DND-41 (cell line): ENCODE data around the gene SORBS1.

Source experiments
- ATAC-seq: fragments of 200-7000 bp; cut with Tn5 transposase; 3 replicates; pipeline ENCODE4 v1.9.1; 2021; ENCODE audit warnings: low read depth; ENCODE audit not compliant: insufficient read depth
- DNase-seq: peaks from one replicate; pipeline ENCODE4 v3.0.0-alpha.2; 2020
- H2AFZ ChIP-seq: 2 replicates; pipeline ENCODE4 v1.6.0; 2012; ENCODE audit warnings: low read depth, low read length
- H3K27ac ChIP-seq: 2 replicates; pipeline ENCODE4 v1.5.1; 2012; ENCODE audit warnings: low read length, inconsistent platforms
- H3K27me3 ChIP-seq: fragments of 200-600 bp; sonication (generic); 2 replicates; pipeline ENCODE4 v1.6.0; 2012; ENCODE audit warnings: low read length, mild to moderate bottlenecking, inconsistent platforms; ENCODE audit not compliant: insufficient read depth, poor library complexity
- H3K36me3 ChIP-seq: 2 replicates; pipeline ENCODE4 v1.5.1; 2012; ENCODE audit warnings: low read length, inconsistent platforms; ENCODE audit not compliant: insufficient read depth
- H3K4me1 ChIP-seq: 2 replicates; pipeline ENCODE4 v1.5.1; 2012; ENCODE audit warnings: mild to moderate bottlenecking, low read length; ENCODE audit not compliant: insufficient read depth
- H3K4me2 ChIP-seq: 2 replicates; pipeline ENCODE4 v1.6.0; 2012; ENCODE audit warnings: mild to moderate bottlenecking, moderate library complexity, low read length, inconsistent platforms; ENCODE audit not compliant: insufficient read depth
- H3K4me3 ChIP-seq, 2 experiments: fragments of 200-600 bp in 1 of 2; shearing (Covaris generic) in 1 of 2; 2 replicates each; pipeline ENCODE4 v1.5.1; 2012 to 2016; ENCODE audit warnings: inconsistent platforms in 2 of 2, low read length in 2 of 2, mild to moderate bottlenecking in 2 of 2, low read depth in 1 of 2, moderate library complexity in 1 of 2
- H3K79me2 ChIP-seq: 2 replicates; pipeline ENCODE4 v1.6.0; 2012; ENCODE audit warnings: low read length, inconsistent platforms; ENCODE audit not compliant: insufficient read depth
- H3K9ac ChIP-seq: 2 replicates; pipeline ENCODE4 v1.6.0; 2012; ENCODE audit warnings: low read depth, mild to moderate bottlenecking, inconsistent platforms, low read length, moderate library complexity
- H3K9me3 ChIP-seq: 2 replicates; pipeline ENCODE4 v1.5.1; 2012; ENCODE audit warnings: low read length, moderate library complexity, mild to moderate bottlenecking, inconsistent platforms; ENCODE audit not compliant: insufficient read depth, severe bottlenecking
- H4K20me1 ChIP-seq: 2 replicates; pipeline ENCODE4 v1.6.0; 2012; ENCODE audit warnings: low read length; ENCODE audit not compliant: insufficient read depth
- EZH2 ChIP-seq: IDR thresholded peaks from 3 replicates; pipeline ENCODE4 v1.6.1; 2012; ENCODE audit warnings: borderline replicate concordance, low read depth, mild to moderate bottlenecking, moderate library complexity, low read length, inconsistent platforms; ENCODE audit not compliant: severe bottlenecking
- TF ChIP-seq, protein P1 (sequence below): IDR thresholded peaks from 2 replicates; pipeline ENCODE4 v1.5.1; 2012; ENCODE audit warnings: borderline replicate concordance, low read length, moderate library complexity, mild to moderate bottlenecking; ENCODE audit not compliant: poor library complexity, severe bottlenecking; ENCODE audit errors: extremely low read depth

The SORBS1 gene

GRCh38 chr10:95264227-95265051, 296.7 kb downstream of the SORBS1 start:
- Histone ChIP-seq H3K27ac (no peak overlapping the region), H4K20me1 (no peaks in the 10 kb centered on the region), H3K27me3 (peaks cover 19% of the 10 kb centered on the region), H2AFZ (no peak overlapping the region), H3K36me3 (no peaks in the 10 kb centered on the region), H3K4me2 (no peak overlapping the region), H3K4me3 (no peak overlapping the region), H3K4me1 (no peaks in the 10 kb centered on the region), H3K9me3 (no peaks in the 10 kb centered on the region), H3K79me2 (no peaks in the 10 kb centered on the region), H3K9ac (no peak overlapping the region)
- DNase-seq (no peak), ATAC-seq (no peak)
- no peak for TF ChIP-seq EZH2
- TF ChIP-seq, protein P1, sequence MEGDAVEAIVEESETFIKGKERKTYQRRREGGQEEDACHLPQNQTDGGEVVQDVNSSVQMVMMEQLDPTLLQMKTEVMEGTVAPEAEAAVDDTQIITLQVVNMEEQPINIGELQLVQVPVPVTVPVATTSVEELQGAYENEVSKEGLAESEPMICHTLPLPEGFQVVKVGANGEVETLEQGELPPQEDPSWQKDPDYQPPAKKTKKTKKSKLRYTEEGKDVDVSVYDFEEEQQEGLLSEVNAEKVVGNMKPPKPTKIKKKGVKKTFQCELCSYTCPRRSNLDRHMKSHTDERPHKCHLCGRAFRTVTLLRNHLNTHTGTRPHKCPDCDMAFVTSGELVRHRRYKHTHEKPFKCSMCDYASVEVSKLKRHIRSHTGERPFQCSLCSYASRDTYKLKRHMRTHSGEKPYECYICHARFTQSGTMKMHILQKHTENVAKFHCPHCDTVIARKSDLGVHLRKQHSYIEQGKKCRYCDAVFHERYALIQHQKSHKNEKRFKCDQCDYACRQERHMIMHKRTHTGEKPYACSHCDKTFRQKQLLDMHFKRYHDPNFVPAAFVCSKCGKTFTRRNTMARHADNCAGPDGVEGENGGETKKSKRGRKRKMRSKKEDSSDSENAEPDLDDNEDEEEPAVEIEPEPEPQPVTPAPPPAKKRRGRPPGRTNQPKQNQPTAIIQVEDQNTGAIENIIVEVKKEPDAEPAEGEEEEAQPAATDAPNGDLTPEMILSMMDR, result no peak

DNA sequence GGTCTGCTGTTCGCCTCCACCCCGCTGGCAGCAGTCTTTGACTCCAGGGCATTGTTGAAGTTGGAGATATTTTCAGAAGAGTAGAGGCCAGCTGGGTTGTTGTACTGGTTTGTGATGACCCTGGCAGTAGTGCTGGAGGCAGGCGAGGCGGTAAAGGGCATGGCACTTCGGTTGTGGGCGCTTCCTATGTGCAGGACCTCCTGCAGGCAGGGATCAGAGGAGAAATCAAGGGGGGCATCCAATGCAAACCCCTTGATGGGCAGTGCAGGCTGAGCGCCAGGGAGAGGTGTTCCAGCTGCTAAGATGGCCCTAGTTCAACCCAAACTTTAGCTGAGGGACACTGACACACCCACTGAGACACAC, 297.3 kb downstream of the SORBS1 start:
- no peaks in the 10 kb centered on the region for H3K36me3 ChIP-seq
- no peaks in the 10 kb centered on the region for H3K9me3 ChIP-seq
- no peaks in the 10 kb centered on the region for H3K79me2 ChIP-seq
- H3K4me2 ChIP-seq, result no peak overlapping the region
- H3K9ac ChIP-seq, result no peak overlapping the region
- no peaks in the 10 kb centered on the region for H3K4me1 ChIP-seq
- H2AFZ ChIP-seq, result no peak overlapping the region
- no peaks in the 10 kb centered on the region for H4K20me1 ChIP-seq
- H3K27me3 ChIP-seq, result peaks cover 19% of the 10 kb centered on the region
- H3K4me3 ChIP-seq, result no peak overlapping the region
- H3K27ac ChIP-seq, result no peak overlapping the region
- ATAC-seq, result no peak
- no peak for DNase-seq
- TF ChIP-seq EZH2, result no peak
- TF ChIP-seq, protein P1, result no peak

DNA sequence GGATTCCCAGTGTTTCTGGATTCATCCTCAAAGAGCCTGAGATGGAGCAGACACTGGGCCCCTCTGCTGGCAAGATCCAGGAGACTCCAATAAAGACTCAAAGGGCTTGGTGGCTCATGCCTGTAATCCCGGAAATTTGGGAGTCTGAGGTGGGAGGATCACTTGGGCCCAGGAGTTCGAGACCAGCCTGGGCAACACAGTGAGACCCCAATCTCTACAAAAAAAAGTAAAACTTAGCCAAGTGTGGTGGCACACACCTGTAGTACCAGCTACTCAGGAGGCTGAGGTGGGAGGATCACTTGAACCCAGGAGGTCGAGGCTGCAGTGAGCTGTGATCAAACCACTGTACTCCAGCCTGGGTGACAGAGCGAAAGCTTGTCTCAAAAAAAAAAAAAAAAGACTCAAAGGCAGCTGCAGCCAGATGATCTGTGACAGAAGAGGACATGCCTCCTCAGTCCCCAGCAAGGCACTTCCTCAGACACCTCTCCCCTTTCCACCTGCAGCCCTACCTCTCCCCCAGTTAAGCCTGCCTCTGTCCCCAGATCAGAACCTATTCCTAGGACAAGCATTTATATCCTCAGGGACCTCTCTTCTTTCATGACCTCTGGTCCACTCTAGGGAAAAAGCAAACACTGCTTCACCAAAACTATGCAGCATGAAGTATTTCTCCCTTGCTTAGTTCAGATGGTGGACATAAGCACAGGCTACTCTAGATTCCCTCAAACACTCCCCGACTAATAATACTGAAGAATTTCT, 298.2 kb downstream of the SORBS1 start:
- no peaks in the 10 kb centered on the region for H3K36me3 ChIP-seq
- H3K4me1 ChIP-seq, result no peaks in the 10 kb centered on the region
- no peaks in the 10 kb centered on the region for H4K20me1 ChIP-seq
- no peak overlapping the region for H3K4me3 ChIP-seq
- H3K4me2 ChIP-seq, result no peak overlapping the region
- no peak overlapping the region for H2AFZ ChIP-seq
- ATAC-seq (no peak), DNase-seq (no peak)
- no peak overlapping the region for H3K27ac ChIP-seq
- H3K9ac ChIP-seq, result no peak overlapping the region
- peaks cover 16% of the 10 kb centered on the region for H3K27me3 ChIP-seq
- H3K9me3 ChIP-seq, result no peaks in the 10 kb centered on the region
- no peaks in the 10 kb centered on the region for H3K79me2 ChIP-seq
- TF ChIP-seq, protein P1, result no peak
- no peak for TF ChIP-seq EZH2
